IMR-90 (cell line): Measurements from ENCODE around the gene RAP1GAP. TPM values are rescaled to one million over a fixed set of nuclear protein-coding genes. Genes with fewer than 3 reads are reported as not detected.

Experiments used
- ATAC-seq: fragments of 200-7000 bp; cut with Tn5 transposase; 2 replicates; pipeline ENCODE4 v1.9.1; 2020; ENCODE audit warnings: low read depth, mild to moderate bottlenecking, moderate library complexity
- BruUV-seq: library from RNA; stranded (reverse); fragments of 400-500 nt; replicated peaks from 2 replicates; lab custom pipeline; 2021; lab: Mats Ljungman, UMichigan
- CTCF ChIA-PET: fragments of 300-600 bp; formaldehyde crosslinking; extraction: SDS; loops from one replicate; lab custom pipeline; 2021; ENCODE audit warnings: antibody characterized with exemption; lab: Yijun Ruan, JAX
- POLR2A ChIA-PET: fragments of 300-600 bp; sonication (Branson Sonifier 250); formaldehyde crosslinking; loops from one replicate; lab custom pipeline; 2022; ENCODE audit warnings: antibody characterized with exemption; ENCODE audit not compliant: unreplicated experiment; lab: Charles Lee
- DNase-seq: peaks from one replicate; pipeline ENCODE4 v3.0.0; 2013
- H2AFZ ChIP-seq: replicated peaks from 2 replicates; pipeline ENCODE3; 2013; ENCODE audit warnings: low read length, mild to moderate bottlenecking; ENCODE audit not compliant: poor library complexity
- H2AK5ac ChIP-seq: 2 replicates; pipeline ENCODE4 v1.6.1; 2013; ENCODE audit warnings: low read depth, low read length, inconsistent platforms
- H2AK9ac ChIP-seq: replicated peaks from 2 replicates; pipeline ENCODE3; 2013; ENCODE audit warnings: mild to moderate bottlenecking, low read depth, low read length, moderate library complexity; ENCODE audit not compliant: poor library complexity
- H2BK120ac ChIP-seq: 2 replicates; pipeline ENCODE4 v1.6.1; 2013; ENCODE audit warnings: low read depth, low read length, inconsistent platforms
- H2BK15ac ChIP-seq: 3 replicates; pipeline ENCODE4 v1.6.1; 2013; ENCODE audit warnings: low read depth, low read length, inconsistent platforms
- H2BK20ac ChIP-seq: 2 replicates; pipeline ENCODE4 v1.6.1; 2013; ENCODE audit warnings: low read depth, mild to moderate bottlenecking, inconsistent platforms, low read length, moderate library complexity
- H2BK5ac ChIP-seq: 2 replicates; pipeline ENCODE4 v1.6.1; 2013; ENCODE audit warnings: mild to moderate bottlenecking, low read depth, low read length, inconsistent platforms; ENCODE audit not compliant: poor library complexity, severe bottlenecking
- H3K14ac ChIP-seq: replicated peaks from 2 replicates; pipeline ENCODE4 v1.6.1; 2013; ENCODE audit warnings: low read depth, low read length, inconsistent platforms
- H3K18ac ChIP-seq: 2 replicates; pipeline ENCODE4 v1.6.1; 2013; ENCODE audit warnings: low read depth, low read length, control low read depth
- H3K23ac ChIP-seq: 2 replicates; pipeline ENCODE4 v1.6.1; 2013; ENCODE audit warnings: low read depth, low read length, inconsistent platforms
- H3K27ac ChIP-seq: 2 replicates; pipeline ENCODE4 v1.5.1; 2013; ENCODE audit warnings: mild to moderate bottlenecking, control low read depth, low read length; ENCODE audit not compliant: insufficient read depth
- H3K27me3 ChIP-seq: 2 replicates; pipeline ENCODE4 v1.6.1; 2013; ENCODE audit warnings: low read length; ENCODE audit not compliant: control insufficient read depth, insufficient read depth
- H3K36me3 ChIP-seq: 2 replicates; pipeline ENCODE4 v1.6.1; 2013; ENCODE audit warnings: low read length, mixed read lengths; ENCODE audit not compliant: control insufficient read depth, insufficient read depth
- H3K4ac ChIP-seq: 2 replicates; pipeline ENCODE4 v1.6.1; 2013; ENCODE audit warnings: low read depth, low read length, inconsistent platforms
- H3K4me1 ChIP-seq: 2 replicates; pipeline ENCODE4 v1.6.1; 2013; ENCODE audit warnings: low read length, mixed read lengths; ENCODE audit not compliant: control insufficient read depth, insufficient read depth
- H3K4me2 ChIP-seq: 2 replicates; pipeline ENCODE4 v1.6.1; 2013; ENCODE audit warnings: low read depth, mild to moderate bottlenecking, control low read depth, low read length, moderate library complexity
- H3K4me3 ChIP-seq: 2 replicates; pipeline ENCODE4 v1.5.1; 2013; ENCODE audit warnings: low read depth, mild to moderate bottlenecking, control low read depth, low read length, moderate library complexity; ENCODE audit not compliant: insufficient read depth
- H3K56ac ChIP-seq: 2 replicates; pipeline ENCODE4 v1.6.1; 2013; ENCODE audit warnings: low read length, inconsistent platforms; ENCODE audit not compliant: insufficient read depth; ENCODE audit errors: extremely low read depth
- H3K79me1 ChIP-seq, 2 experiments: 2 replicates each; pipeline ENCODE4 v1.6.1; 2013; ENCODE audit warnings: low read length in 2 of 2, inconsistent platforms in 1 of 2, low read depth in 1 of 2
- H3K9ac ChIP-seq: 2 replicates; pipeline ENCODE4 v1.6.1; 2013; ENCODE audit warnings: low read depth, low read length, control low read depth
- H3K9me1 ChIP-seq: 2 replicates; pipeline ENCODE4 v1.6.1; 2013; ENCODE audit warnings: low read length, inconsistent platforms; ENCODE audit not compliant: insufficient read depth
- H3K9me3 ChIP-seq: 2 replicates; pipeline ENCODE4 v1.6.1; 2013; ENCODE audit warnings: low read length; ENCODE audit not compliant: control insufficient read depth, insufficient read depth
- H4K20me1 ChIP-seq: 2 replicates; pipeline ENCODE4 v1.6.1; 2013; ENCODE audit warnings: low read length, inconsistent platforms; ENCODE audit not compliant: insufficient read depth
- H4K5ac ChIP-seq: 2 replicates; pipeline ENCODE4 v1.6.1; 2013; ENCODE audit warnings: mild to moderate bottlenecking, low read depth, low read length, control low read depth
- H4K8ac ChIP-seq, 2 experiments: 2 replicates each; pipeline ENCODE4 v1.6.1; 2013; ENCODE audit warnings: low read depth in 2 of 2, low read length in 2 of 2, control low read depth in 1 of 2, inconsistent platforms in 1 of 2
- H4K91ac ChIP-seq: 2 replicates; pipeline ENCODE4 v1.6.1; 2013; ENCODE audit warnings: low read depth, low read length, inconsistent platforms; ENCODE audit not compliant: insufficient read depth
- BHLHE40 ChIP-seq: fragments of 150-350 bp; IDR thresholded peaks from 2 replicates; pipeline ENCODE4 v1.6.1; 2016; ENCODE audit warnings: mild to moderate bottlenecking, low read depth, low read length
- CEBPB ChIP-seq: IDR thresholded peaks from 2 replicates; pipeline ENCODE4 v1.6.1; 2012; ENCODE audit warnings: low read depth, low read length, improper control_type of control experiment
- CTCF ChIP-seq: conservative IDR thresholded peaks from 2 replicates; pipeline ENCODE4 v1.5.1; 2012; ENCODE audit warnings: mild to moderate bottlenecking, low read depth, low read length, improper control_type of control experiment
- ELK1 ChIP-seq: fragments of 150-350 bp; IDR thresholded peaks from 2 replicates; pipeline ENCODE4 v1.6.1; 2016; ENCODE audit warnings: low read depth, mild to moderate bottlenecking, low read length, moderate library complexity, borderline replicate concordance
- FOS ChIP-seq: fragments of 150-350 bp; IDR thresholded peaks from 2 replicates; pipeline ENCODE4 v1.6.1; 2016; ENCODE audit warnings: low read depth, low read length
- MAZ ChIP-seq: IDR thresholded peaks from 2 replicates; pipeline ENCODE4 v1.6.1; 2012; ENCODE audit warnings: low read depth, mild to moderate bottlenecking, low read length, improper control_type of control experiment, moderate library complexity, borderline replicate concordance
- MXI1 ChIP-seq: IDR thresholded peaks from 2 replicates; pipeline ENCODE4 v1.6.1; 2012; ENCODE audit warnings: low read depth, mild to moderate bottlenecking, low read length, moderate library complexity, borderline replicate concordance
- NFE2L2 ChIP-seq: fragments of 150-350 bp; IDR thresholded peaks from 2 replicates; pipeline ENCODE4 v1.6.1; 2016; ENCODE audit warnings: low read depth, mild to moderate bottlenecking, low read length
- POLR2A ChIP-seq: IDR thresholded peaks from 2 replicates; pipeline ENCODE4 v1.6.1; 2012; ENCODE audit warnings: mild to moderate bottlenecking, low read depth, low read length
- RCOR1 ChIP-seq: IDR thresholded peaks from 2 replicates; pipeline ENCODE4 v1.6.1; 2012; ENCODE audit warnings: mild to moderate bottlenecking, low read length, improper control_type of control experiment; ENCODE audit not compliant: insufficient replicate concordance
- RFX5 ChIP-seq: IDR thresholded peaks from 2 replicates; pipeline ENCODE4 v1.8.0; 2012; ENCODE audit warnings: low read depth, mild to moderate bottlenecking, low read length, moderate library complexity
- USF2 ChIP-seq: fragments of 150-350 bp; IDR thresholded peaks from 2 replicates; pipeline ENCODE4 v1.6.1; 2017; ENCODE audit warnings: mild to moderate bottlenecking, antibody characterized with exemption, low read length, low read depth
- WGBS, 2 experiments: methylation state at CpG; one replicate each; pipeline versions ENCODE4 v1.1.5 to v1.1.7; 2013; ENCODE audit warnings: missing lambda C conversion rate in 2 of 2; ENCODE audit not compliant: insufficient read length in 1 of 2; ENCODE audit errors: extremely low coverage in 2 of 2; 5-methylcytosine and 5-hydroxymethylcytosine counted together
- dilution Hi-C: fragments of 300-500 bp; cut with HindIII; formaldehyde crosslinking; loops from one replicate; pipeline ENCODE4 v1.14.3; 2018; ENCODE audit warnings: low sequenced_read_pairs; ENCODE audit not compliant: unreplicated experiment
- in situ Hi-C: fragments of 300-500 bp; cut with MboI; formaldehyde crosslinking; loops from 3 replicates; pipeline ENCODE4 v1.14.3; 2019; ENCODE audit warnings: low sequenced_read_pairs, inconsistent platforms, mixed read lengths
- intact Hi-C: fragments of 100-400 bp; cut with micrococcal nuclease; formaldehyde crosslinking; loops from 2 replicates; pipeline ENCODE4 v1.10.0; 2022
- polyA plus RNA-seq, 3 experiments: library from polyadenylated mRNA; depleted of rRNA; stranded (reverse); fragments of >200 nt; gene quantifications; 2 replicates each; pipeline ENCODE4 v1.2.3, GENCODE V29; 2012; ENCODE audit warnings: low replicate concordance in 1 of 3
- total RNA-seq: library from RNA; depleted of rRNA; stranded (reverse); fragments of >200 nt; gene quantifications from 2 replicates; pipeline ENCODE4 v1.2.3, GENCODE V29; 2012

Gene RAP1GAP
- total and polyA plus RNA-seq, 2 of the 4 experiments (the other 2 are of a cell fraction) = under 0.01 to 0.10 TPM

GRCh38 chr1:21598417-21598816 is 70.7 kb downstream of the RAP1GAP start:
- intact Hi-C loops = no loop called here
- peak overlapping the region; percentile 28; the same call in 1 of the 2 replicates for H2AK5ac ChIP-seq
- H3K4me2 ChIP-seq = no peak overlapping the region
- no peak overlapping the region for H4K5ac ChIP-seq
- ChIA-PET CTCF (no interaction called here), POLR2A (no interaction called here)
- no CpG with 5 or more reads among the region's 7 CpGs for WGBS, 2 experiments
- no peak overlapping the region for H2BK15ac ChIP-seq
- H3K56ac ChIP-seq = no peak overlapping the region
- H3K4ac ChIP-seq = no peak overlapping the region
- no peaks in the 10 kb centered on the region for H3K9me3 ChIP-seq
- H4K8ac ChIP-seq = no peak overlapping the region
- TF ChIP-seq RCOR1 = no peak
- TF ChIP-seq POLR2A = no peak
- TF ChIP-seq ELK1 = no peak
- no peak for TF ChIP-seq RFX5
- no peak for TF ChIP-seq FOS
- TF ChIP-seq BHLHE40 = no peak
- no peak for TF ChIP-seq MXI1
- TF ChIP-seq USF2 = no peak
- TF ChIP-seq CTCF = no peak
- TF ChIP-seq CEBPB = no peak
- TF ChIP-seq NFE2L2 = no peak
- TF ChIP-seq MAZ = no peak
- dilution Hi-C loops = no loop called here
- no peak overlapping the region for H3K27ac ChIP-seq
- no peaks in the 10 kb centered on the region; the same call in 1 of the 2 replicates for H4K20me1 ChIP-seq
- no TSS peak for BruUV-seq
- DNase-seq (no peak), ATAC-seq (no peak)
- no peak overlapping the region for H2BK20ac ChIP-seq
- no peak overlapping the region for H3K18ac ChIP-seq
- H3K9ac ChIP-seq = no peak overlapping the region
- H3K79me1 ChIP-seq = no peaks in the 10 kb centered on the region
- no peak overlapping the region for H2BK120ac ChIP-seq
- H3K27me3 ChIP-seq = peaks cover 27% of the 10 kb centered on the region
- peak overlapping the region; percentile 16 for H2AK9ac ChIP-seq
- no peak overlapping the region for H4K91ac ChIP-seq
- H3K9me1 ChIP-seq = no peaks in the 10 kb centered on the region
- no peaks in the 10 kb centered on the region for H3K36me3 ChIP-seq
- in situ Hi-C loops = no loop called here
- H2BK5ac ChIP-seq = no peak overlapping the region
- H3K4me1 ChIP-seq = no peaks in the 10 kb centered on the region
- no peak overlapping the region for H3K4me3 ChIP-seq
- H2AFZ ChIP-seq = no peak overlapping the region
- no peak overlapping the region for H3K23ac ChIP-seq
- H3K14ac ChIP-seq = no peak overlapping the region
